NCI-H524 (cell line): ENCODE measurements around the gene KHNYN.
"Not testable (repeated sequence)": the region's sequence is repeated elsewhere in the genome, so short reads cannot be mapped to it uniquely, and the experiment has no call there.

ENCODE experiments used
- DNase-seq, 2 experiments: peaks; one replicate each; lab custom pipeline; 2025; lab: John Stamatoyannopoulos, UW

Gene KHNYN

GRCh38 chr14:24437736-24438067, 7.9 kb downstream of the KHNYN start:
- DNase-seq, result no peak

- DNase-seq, result peak in 1 of 2 experiments; percentile 28
Observed at GRCh38 chr14:24438223-24439097, 8.7 kb downstream of the KHNYN start.

- DNase-seq, result no peak
Observed at GRCh38 chr14:24439257-24439656, 9.5 kb downstream of the KHNYN start.

GRCh38 chr14:24439830-24440605, 10.3 kb downstream of the KHNYN start:
- no peak for DNase-seq

- DNase-seq, result no peak
Observed at GRCh38 chr14:24440606-24441399, 11.0 kb downstream of the KHNYN start.

GRCh38 chr14:24441485-24441884, 11.7 kb downstream of the KHNYN start:
- DNase-seq, result peak in 1 of 2 experiments; percentile 53

GRCh38 chr14:24441904-24442239, 12.1 kb downstream of the KHNYN start:
- DNase-seq, result peak; percentile 61 to 83

GRCh38 chr14:24442240-24443052, 12.7 kb downstream of the KHNYN start, which contains the start of gene SDR39U1:
Gene SDR39U1, minus strand, starts transcription at chr14:24442776. Its CDS starts 7 bp downstream, at chr14:24442769.
- DNase-seq, result peak; percentile 100

- no peak for DNase-seq
Observed at GRCh38 chr14:24443053-24443665, 13.4 kb downstream of the KHNYN start.

- DNase-seq, result not testable (repeated sequence)
Observed at GRCh38 chr14:24450828-24451227, 21.1 kb downstream of the KHNYN start.

- peak in 1 of 2 experiments; percentile 30 for DNase-seq
Observed at GRCh38 chr14:24456980-24457379, 27.2 kb downstream of the KHNYN start.

GRCh38 chr14:24458736-24459135, 29.0 kb downstream of the KHNYN start:
- no peak for DNase-seq

GRCh38 chr14:24459331-24459730, 29.6 kb downstream of the KHNYN start:
- DNase-seq, result no peak

- no peak for DNase-seq
Observed at GRCh38 chr14:24461336-24461735, 31.6 kb downstream of the KHNYN start.

GRCh38 chr14:24463017-24463883, 33.5 kb downstream of the KHNYN start:
- no peak for DNase-seq

- peak in 1 of 2 experiments; percentile 25 for DNase-seq
Observed at GRCh38 chr14:24463884-24464785, 34.4 kb downstream of the KHNYN start.

GRCh38 chr14:24465368-24465767, 35.6 kb downstream of the KHNYN start:
- DNase-seq, result no peak

- no peak for DNase-seq
Observed at GRCh38 chr14:24465805-24466204, 36.1 kb downstream of the KHNYN start.

- DNase-seq, result not testable (repeated sequence)
Observed at GRCh38 chr14:24470450-24470849, 40.7 kb downstream of the KHNYN start.
